ENCODE data around the gene SH2D6.

DNA sequence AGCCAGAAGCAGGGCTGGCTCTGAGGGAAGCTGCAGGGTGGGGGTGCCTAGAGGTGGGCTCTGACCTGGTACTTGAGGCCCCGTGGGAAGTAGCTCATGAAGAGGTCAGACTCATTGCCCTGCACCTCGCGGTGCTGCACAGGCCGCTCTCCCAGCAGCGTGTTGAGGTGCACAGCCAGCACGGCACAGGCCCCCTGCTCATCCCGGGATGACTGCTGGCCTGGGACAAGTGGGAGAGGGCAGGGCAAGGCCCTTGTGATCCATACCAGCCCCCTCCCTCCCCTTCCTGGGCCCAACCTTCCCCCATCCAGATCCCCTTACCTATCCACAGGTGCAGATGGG is 17.1 kb upstream of the SH2D6 start:
- no peak for TF ChIP-seq REST (IDR thresholded peaks at IDR 0.05; ENCODE audit: borderline replicate concordance)
- TF ChIP-seq CTCF (IDR thresholded peaks at IDR 0.05; ENCODE audit: poor library complexity, severe bottlenecking): no peak
